ENCODE data around the gene SCNN1G.
"Not testable (repeated sequence)": the region's sequence is repeated elsewhere in the genome, so short reads cannot be mapped to it uniquely, and the experiment has no call there.

SCNN1G gene

DNA sequence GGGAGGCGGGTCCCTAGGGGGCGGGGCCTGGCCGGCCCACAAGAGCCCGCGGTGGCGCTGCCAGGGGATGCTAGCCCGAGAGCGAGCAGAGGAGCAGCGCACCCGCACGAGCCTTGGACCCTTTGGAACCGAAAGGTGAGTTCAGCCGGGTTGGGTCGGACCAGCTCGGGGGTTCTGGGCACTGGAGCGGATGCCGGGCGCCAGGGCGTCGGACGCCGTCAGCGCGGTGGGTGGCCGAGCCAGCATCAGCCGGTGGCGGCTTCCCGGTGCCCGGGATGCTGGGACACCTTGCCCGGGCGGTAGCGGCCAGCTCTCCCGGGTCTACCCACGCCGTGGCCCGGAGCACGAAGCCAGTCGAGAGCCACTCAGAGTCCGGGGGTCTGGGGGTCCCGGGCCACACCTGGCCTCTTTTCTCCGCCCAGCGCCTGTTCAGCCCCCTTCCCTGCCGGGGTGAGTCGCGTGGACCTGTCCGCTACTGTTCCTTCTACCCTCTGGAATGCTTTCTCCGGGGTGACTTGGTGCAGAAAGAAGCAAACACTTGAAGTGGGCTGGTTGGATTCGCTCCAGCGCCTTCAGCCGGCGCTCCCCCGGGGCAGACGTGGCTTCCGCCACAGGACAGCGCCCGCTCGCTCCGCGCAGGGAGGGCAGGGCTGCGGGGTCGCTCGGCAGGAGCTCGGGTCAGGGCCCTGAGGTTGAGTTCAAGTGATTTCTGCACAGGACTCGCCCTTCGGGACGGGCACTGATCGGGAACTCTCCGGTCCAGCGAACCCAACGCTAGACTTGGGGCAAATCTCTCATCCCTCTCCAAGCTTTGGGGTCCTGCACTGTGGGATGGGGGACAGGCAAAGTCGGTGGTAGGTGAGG lies at the start of gene SCNN1G:
SCNN1G (plus strand) TSS at position 67 of the 864 bp plus-strand sequence. CDS start 3,527 bp downstream, outside the sequence.
- Mint-ChIP-seq H3K27ac (no peak within 1 kb of the TSS), H3K36me3 (ENCODE audit: low read depth) (no peaks in the 10 kb centered on the region), H3K9me3 (no peaks in the 10 kb centered on the region), H3K4me1 (ENCODE audit: low read depth) (peaks cover 4% of the 10 kb centered on the region), H3K4me3 (no peak within 1 kb of the TSS), H3K27me3 (ENCODE audit: low read depth) (peaks cover 55% of the 10 kb centered on the region)

- H3K9me3 Mint-ChIP-seq: peaks cover 23% of the 10 kb centered on the region
- peaks cover 5% of the 10 kb centered on the region for H3K27me3 Mint-ChIP-seq (ENCODE audit: low read depth)
- no peak overlapping the region for H3K4me3 Mint-ChIP-seq
- no peak overlapping the region for H3K27ac Mint-ChIP-seq
- H3K4me1 Mint-ChIP-seq (ENCODE audit: low read depth): peaks cover 9% of the 10 kb centered on the region
- peaks cover 4% of the 10 kb centered on the region for H3K36me3 Mint-ChIP-seq (ENCODE audit: low read depth)
Observed at GRCh38 chr16:23132775-23133463, 49.6 kb upstream of the SCNN1G start.

DNA sequence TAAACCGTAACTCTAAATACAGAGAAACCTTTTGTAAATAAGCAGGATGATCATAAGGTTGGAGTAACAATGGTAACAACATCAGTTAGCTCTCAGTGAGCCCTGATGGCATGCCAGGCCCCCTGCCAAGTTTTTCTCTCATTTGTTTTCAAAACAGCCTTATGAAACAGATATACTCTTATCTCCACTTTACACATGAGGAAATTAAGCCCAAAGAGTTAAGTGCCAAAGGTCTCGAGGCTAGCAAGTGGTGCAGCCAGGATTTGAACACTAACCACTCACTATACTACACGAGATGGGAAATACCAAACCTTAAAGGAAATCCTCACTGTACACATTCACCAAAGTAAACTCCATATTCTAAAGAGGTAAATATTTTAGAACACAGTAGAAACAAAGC lies 48.3 kb upstream of the SCNN1G start:
- H3K4me1 Mint-ChIP-seq (ENCODE audit: low read depth): peaks cover 9% of the 10 kb centered on the region
- no peak overlapping the region for H3K27ac Mint-ChIP-seq
- H3K27me3 Mint-ChIP-seq (ENCODE audit: low read depth): peaks cover 5% of the 10 kb centered on the region
- H3K9me3 Mint-ChIP-seq: peaks cover 33% of the 10 kb centered on the region
- peaks cover 8% of the 10 kb centered on the region for H3K36me3 Mint-ChIP-seq (ENCODE audit: low read depth)
- no peak overlapping the region for H3K4me3 Mint-ChIP-seq

DNA sequence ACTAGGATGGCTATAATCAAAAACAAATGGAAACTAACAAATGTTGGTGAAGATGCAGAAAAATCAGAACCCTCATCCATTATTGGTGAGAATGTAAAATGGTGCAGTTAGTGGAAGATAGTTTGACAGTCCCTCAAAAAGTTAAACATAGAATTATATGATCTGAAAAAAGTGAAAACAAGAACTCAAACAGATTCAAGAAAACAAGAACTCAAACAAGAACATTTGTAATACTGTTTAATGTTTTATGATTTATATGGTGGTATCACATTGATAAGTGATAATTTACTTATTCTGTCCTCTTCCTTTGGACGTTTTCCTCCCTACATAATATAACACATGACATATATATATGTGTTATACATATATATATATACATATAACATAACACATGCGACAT lies 45.3 kb upstream of the SCNN1G start:
- Mint-ChIP-seq H3K9me3 (peaks cover 33% of the 10 kb centered on the region), H3K4me1 (ENCODE audit: low read depth) (peaks cover 5% of the 10 kb centered on the region), H3K4me3 (no peak overlapping the region), H3K27me3 (ENCODE audit: low read depth) (peaks cover 5% of the 10 kb centered on the region), H3K27ac (no peak overlapping the region), H3K36me3 (ENCODE audit: low read depth) (peaks cover 8% of the 10 kb centered on the region)

DNA sequence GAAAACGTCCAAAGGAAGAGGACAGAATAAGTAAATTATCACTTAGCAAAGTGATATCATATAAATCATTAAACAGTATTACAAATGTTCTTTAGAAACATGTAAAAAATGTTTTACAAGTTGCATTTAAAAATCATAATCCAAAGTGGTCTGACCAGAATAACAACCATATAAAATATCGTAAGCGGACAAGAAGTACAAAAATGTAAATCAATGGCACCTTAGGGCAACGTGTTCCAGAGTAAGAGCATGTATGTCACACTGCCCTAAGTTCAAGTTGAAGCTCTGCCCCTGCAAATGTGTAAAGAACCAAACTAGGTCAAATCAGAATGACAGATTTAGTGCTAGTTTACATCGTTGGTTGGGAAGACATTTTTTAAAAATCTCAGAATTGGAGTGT lies 44.7 kb upstream of the SCNN1G start:
- H3K27me3 Mint-ChIP-seq (ENCODE audit: low read depth): peaks cover 4% of the 10 kb centered on the region
- no peak overlapping the region for H3K4me3 Mint-ChIP-seq
- H3K9me3 Mint-ChIP-seq: peaks cover 33% of the 10 kb centered on the region
- H3K27ac Mint-ChIP-seq: no peak overlapping the region
- H3K36me3 Mint-ChIP-seq (ENCODE audit: low read depth): peaks cover 8% of the 10 kb centered on the region
- peaks cover 3% of the 10 kb centered on the region for H3K4me1 Mint-ChIP-seq (ENCODE audit: low read depth)

- H3K36me3 Mint-ChIP-seq (ENCODE audit: low read depth): peaks cover 8% of the 10 kb centered on the region
- H3K27me3 Mint-ChIP-seq (ENCODE audit: low read depth): no peaks in the 10 kb centered on the region
- peaks cover 29% of the 10 kb centered on the region for H3K9me3 Mint-ChIP-seq
- H3K4me1 Mint-ChIP-seq (ENCODE audit: low read depth): peaks cover 3% of the 10 kb centered on the region
- H3K27ac Mint-ChIP-seq: no peak overlapping the region
- no peak overlapping the region for H3K4me3 Mint-ChIP-seq
Observed at GRCh38 chr16:23140107-23140506, 42.4 kb upstream of the SCNN1G start.

DNA sequence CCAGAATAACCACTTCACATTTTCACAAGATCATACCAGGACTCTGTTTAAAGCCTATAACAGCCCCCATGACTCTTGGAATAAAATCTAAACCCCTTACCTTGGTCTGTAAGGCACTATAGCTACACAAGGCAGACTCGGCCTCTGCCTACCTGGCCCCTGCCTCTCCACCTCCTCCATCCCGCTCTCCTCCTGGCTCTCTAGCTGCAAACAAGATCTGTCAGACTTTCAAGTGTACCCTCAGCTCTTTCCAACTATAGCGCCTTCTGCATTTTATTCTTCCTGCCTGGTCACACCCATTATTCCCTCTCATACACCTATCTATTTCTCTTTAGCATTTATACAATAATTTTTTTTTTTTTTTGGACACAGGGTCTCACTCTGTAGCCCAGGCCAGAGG lies 41.5 kb upstream of the SCNN1G start:
- peaks cover 8% of the 10 kb centered on the region for H3K36me3 Mint-ChIP-seq (ENCODE audit: low read depth)
- H3K4me1 Mint-ChIP-seq (ENCODE audit: low read depth): peaks cover 7% of the 10 kb centered on the region
- H3K4me3 Mint-ChIP-seq: no peak overlapping the region
- peaks cover 20% of the 10 kb centered on the region for H3K9me3 Mint-ChIP-seq
- no peak overlapping the region for H3K27ac Mint-ChIP-seq
- no peaks in the 10 kb centered on the region for H3K27me3 Mint-ChIP-seq (ENCODE audit: low read depth)

DNA sequence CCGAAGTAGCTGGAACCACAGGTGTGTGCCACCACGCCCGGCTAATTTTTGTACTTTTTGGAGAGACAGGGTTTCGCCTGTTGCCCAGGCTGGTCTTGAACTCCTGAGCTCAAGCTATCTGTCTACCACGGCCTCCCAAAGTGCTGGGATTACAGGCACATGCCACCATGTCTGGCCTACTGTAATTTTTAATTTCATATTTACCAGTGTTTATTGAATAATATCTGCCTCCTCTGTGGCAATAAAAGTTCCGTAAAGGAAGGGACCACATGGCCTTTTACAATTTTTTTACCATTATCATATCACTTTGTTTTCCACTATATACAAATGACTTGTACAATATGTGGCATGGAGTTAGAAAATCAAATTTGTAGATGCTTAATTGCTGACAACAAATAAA lies 41.0 kb upstream of the SCNN1G start:
- Mint-ChIP-seq H3K27me3 (ENCODE audit: low read depth) (no peaks in the 10 kb centered on the region), H3K27ac (no peak overlapping the region), H3K36me3 (ENCODE audit: low read depth) (peaks cover 8% of the 10 kb centered on the region), H3K4me3 (no peak overlapping the region), H3K9me3 (peaks cover 19% of the 10 kb centered on the region), H3K4me1 (ENCODE audit: low read depth) (peaks cover 7% of the 10 kb centered on the region)

DNA sequence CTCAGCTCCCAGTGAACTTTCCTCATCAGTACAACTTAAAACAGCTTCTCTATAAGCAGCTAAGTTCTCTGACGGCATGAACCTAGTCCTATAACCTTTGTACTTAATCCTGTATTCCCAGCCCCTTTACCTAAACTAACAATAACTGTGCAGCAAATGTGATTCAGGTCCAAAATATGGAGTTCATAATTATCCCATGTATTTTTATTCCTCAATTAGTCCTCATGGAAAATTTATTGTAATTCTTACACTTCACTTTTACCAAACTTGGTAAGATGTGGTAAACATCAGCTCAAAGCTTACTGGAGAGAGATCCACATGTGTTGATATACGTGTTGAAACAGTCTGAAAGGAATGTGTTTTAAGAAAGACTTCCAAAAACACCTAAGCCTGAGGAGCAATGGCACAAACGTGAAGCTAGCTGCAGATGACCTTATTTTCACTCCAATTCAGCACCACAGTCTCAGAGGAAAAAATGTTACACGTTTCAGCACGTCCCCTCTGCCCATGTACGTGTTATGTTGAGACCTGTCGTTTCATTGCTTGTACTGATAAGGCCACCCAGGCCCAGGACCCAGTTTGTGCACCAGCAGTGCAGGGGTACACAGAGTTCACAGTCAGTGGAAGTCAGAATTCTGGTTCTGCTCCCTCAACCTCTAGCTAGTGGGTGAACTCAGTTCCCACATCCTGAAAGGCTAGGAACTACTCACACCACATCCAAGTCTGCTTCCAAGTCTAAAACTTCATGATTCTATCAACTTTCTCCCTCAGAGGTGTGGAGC lies 40.4 kb upstream of the SCNN1G start:
- no peaks in the 10 kb centered on the region for H3K27me3 Mint-ChIP-seq (ENCODE audit: low read depth)
- no peak overlapping the region for H3K27ac Mint-ChIP-seq
- H3K4me1 Mint-ChIP-seq (ENCODE audit: low read depth): peaks cover 9% of the 10 kb centered on the region
- H3K4me3 Mint-ChIP-seq: no peak overlapping the region
- H3K36me3 Mint-ChIP-seq (ENCODE audit: low read depth): peaks cover 8% of the 10 kb centered on the region
- H3K9me3 Mint-ChIP-seq: peaks cover 16% of the 10 kb centered on the region

GRCh38 chr16:23143391-23143790 lies 39.2 kb upstream of the SCNN1G start:
- no peaks in the 10 kb centered on the region for H3K27me3 Mint-ChIP-seq (ENCODE audit: low read depth)
- H3K4me1 Mint-ChIP-seq (ENCODE audit: low read depth): peaks cover 15% of the 10 kb centered on the region
- peaks cover 2% of the 10 kb centered on the region for H3K36me3 Mint-ChIP-seq (ENCODE audit: low read depth)
- H3K27ac Mint-ChIP-seq: no peak overlapping the region
- H3K4me3 Mint-ChIP-seq: no peak overlapping the region
- H3K9me3 Mint-ChIP-seq: peaks cover 5% of the 10 kb centered on the region

- not testable (repeated sequence) for H3K9me3 Mint-ChIP-seq; H3K36me3 Mint-ChIP-seq (ENCODE audit: low read depth); H3K27ac Mint-ChIP-seq; H3K27me3 Mint-ChIP-seq (ENCODE audit: low read depth); H3K4me3 Mint-ChIP-seq
- peaks cover 15% of the 10 kb centered on the region for H3K4me1 Mint-ChIP-seq (ENCODE audit: low read depth)
Observed at GRCh38 chr16:23144393-23144792, 38.2 kb upstream of the SCNN1G start.

DNA sequence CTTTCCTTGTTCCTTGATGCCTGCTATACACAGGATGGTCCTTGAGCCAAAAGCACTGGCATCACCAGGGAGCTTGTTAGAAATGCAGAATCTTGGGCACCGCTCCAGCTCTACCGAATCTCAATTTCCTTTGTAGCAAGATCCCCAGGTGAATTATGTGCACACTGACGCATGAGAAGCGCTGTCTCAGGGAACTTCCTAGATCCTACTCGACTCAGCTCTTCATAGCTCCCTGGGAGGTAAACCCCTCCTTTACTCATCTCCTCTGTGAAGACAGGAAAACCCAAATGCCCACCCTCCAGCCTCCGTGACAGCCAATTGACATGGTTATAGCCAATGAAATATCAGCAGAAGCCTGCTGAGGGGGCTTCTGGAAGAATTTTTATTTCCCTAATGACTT lies 37.4 kb upstream of the SCNN1G start:
- H3K4me1 Mint-ChIP-seq (ENCODE audit: low read depth): peaks cover 21% of the 10 kb centered on the region
- H3K36me3 Mint-ChIP-seq (ENCODE audit: low read depth): no peaks in the 10 kb centered on the region
- no peaks in the 10 kb centered on the region for H3K9me3 Mint-ChIP-seq
- no peak overlapping the region for H3K27ac Mint-ChIP-seq
- no peak overlapping the region for H3K4me3 Mint-ChIP-seq
- no peaks in the 10 kb centered on the region for H3K27me3 Mint-ChIP-seq (ENCODE audit: low read depth)

DNA sequence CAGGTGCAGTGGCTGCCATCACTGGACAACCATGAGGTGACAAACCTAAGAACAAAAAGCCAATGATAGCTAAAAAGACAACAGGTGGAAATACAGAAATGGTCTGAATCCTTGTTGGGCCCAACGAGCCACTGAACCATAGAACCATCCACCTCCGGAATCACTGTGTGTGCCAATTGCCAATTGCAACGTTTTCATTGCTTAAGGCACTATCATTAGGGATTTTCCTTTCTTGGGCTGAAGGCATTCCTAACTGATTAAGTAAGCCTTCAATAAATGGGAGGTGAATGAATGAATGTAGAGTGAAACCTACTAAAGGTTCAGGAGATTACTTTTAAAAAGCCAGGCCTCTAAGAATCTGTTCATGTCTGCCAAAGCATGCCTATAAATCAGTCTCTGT lies 36.9 kb upstream of the SCNN1G start:
- H3K9me3 Mint-ChIP-seq: no peaks in the 10 kb centered on the region
- H3K27me3 Mint-ChIP-seq (ENCODE audit: low read depth): no peaks in the 10 kb centered on the region
- no peak overlapping the region for H3K4me3 Mint-ChIP-seq
- H3K27ac Mint-ChIP-seq: no peak overlapping the region
- H3K4me1 Mint-ChIP-seq (ENCODE audit: low read depth): peaks cover 21% of the 10 kb centered on the region
- H3K36me3 Mint-ChIP-seq (ENCODE audit: low read depth): no peaks in the 10 kb centered on the region

DNA sequence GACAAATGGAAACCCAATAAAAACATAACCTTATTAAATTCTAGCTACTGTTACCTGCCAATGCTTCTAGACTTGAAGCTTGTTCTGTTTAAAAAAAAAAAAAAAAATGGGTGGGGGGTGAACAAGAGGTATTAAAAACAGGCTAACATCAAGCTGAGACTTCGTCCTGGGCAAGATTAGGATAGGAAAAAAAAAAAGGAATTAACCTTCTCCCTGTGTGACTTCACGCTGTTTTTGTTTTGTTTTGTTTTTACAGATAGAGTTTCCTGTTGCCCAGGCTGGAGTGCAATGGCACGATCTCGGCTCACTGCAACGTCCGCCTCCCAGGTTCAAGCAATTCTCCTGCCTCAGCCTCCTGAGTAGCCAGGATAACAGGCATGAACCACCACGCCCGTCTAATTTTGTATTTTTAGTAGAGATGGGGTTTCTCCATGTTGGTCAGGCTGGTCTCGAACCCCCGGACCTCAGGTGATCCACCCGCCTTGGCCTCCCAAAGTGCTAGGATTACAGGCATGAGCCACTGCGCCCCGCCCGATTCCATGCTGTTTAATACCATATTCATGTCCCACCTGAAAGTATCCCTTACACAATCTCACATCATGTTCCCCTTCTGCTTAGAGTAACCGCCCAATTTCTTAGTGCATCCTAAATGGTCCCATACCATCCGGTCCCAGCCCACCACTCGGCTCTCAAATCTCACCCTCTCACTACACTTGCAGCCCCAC lies 35.5 kb upstream of the SCNN1G start:
- Mint-ChIP-seq H3K27me3 (ENCODE audit: low read depth) (no peaks in the 10 kb centered on the region), H3K36me3 (ENCODE audit: low read depth) (no peaks in the 10 kb centered on the region), H3K27ac (no peak overlapping the region), H3K4me1 (ENCODE audit: low read depth) (peaks cover 23% of the 10 kb centered on the region), H3K4me3 (peak overlapping the region; percentile 19), H3K9me3 (no peaks in the 10 kb centered on the region)

All from T-helper 1 cell treated with Interleukin-12 subunit alpha and Interleukin-12 subunit beta and Interleukin-4 antibody, amounts not matched to agents 30 μg/mL and 1 μg/mL, for 36 hours (primary cell).